Measurements from ENCODE around the gene NADSYN1.

The NADSYN1 gene

DNA sequence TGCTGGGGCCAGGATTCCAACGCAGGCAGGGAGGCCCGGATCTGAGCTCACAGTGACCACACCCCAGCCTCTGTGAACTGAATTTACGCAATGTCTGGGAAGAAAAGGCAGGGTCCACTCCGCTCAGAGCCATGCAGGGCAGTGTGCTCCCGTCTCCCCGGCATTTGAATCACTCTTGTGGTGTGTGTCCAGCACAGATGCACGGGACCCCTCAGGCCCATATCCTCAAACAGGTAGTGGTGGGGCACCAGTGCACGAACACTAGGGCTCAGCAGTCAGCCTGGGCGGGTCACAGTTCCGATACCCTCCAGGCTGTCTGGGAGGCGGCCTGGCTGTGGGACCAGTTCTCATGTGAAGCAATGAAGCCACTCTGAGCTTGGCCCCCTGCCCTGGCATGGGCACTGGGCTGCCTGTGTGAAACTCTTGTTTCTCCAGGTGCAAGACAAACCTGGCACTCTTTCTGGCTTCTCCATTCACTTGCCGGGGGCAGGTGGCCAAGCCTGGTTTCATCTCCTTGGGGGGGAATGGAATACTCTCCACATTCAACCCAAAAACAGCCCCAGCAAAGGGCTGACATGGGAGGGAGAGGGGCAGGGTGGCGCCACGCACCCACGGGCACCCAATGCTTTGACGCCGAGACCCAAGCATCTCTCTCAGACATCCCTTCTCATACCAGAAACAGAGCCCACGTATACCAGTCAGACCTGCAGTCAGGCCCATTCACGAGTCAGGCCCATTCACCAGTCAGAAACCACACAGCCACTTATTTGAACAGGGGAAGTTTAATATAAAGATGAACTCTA is 19.2 kb upstream of the NADSYN1 start:
- DNase-seq, result no peak

DNA sequence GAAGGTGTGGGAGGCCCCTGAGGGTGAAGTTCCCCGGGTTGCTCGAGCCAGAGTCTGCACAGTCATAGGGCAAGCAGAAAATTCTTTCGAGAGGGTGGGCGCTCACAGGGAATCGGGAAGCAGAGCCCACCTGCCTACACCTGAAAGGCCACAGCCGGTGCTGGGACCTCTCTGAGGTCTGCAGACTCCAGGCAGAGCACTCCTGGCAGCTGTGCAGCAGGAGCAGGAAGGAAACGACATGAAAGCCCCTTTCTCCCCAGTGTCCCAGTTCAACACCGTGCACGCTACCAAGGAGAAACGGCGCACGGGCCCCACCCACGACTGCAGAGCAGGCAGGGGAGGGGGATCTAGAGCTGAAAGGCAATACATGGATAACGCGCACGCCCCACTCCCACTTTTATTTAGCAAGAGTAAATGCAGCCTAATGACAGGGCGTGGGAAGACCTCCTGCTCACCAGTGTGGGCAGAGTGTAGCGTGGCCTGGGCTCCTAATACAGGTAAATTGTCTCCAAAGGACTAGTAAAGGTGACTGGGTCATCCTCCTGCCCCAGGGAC is 18.4 kb upstream of the NADSYN1 start:
- no peak for DNase-seq

DNA sequence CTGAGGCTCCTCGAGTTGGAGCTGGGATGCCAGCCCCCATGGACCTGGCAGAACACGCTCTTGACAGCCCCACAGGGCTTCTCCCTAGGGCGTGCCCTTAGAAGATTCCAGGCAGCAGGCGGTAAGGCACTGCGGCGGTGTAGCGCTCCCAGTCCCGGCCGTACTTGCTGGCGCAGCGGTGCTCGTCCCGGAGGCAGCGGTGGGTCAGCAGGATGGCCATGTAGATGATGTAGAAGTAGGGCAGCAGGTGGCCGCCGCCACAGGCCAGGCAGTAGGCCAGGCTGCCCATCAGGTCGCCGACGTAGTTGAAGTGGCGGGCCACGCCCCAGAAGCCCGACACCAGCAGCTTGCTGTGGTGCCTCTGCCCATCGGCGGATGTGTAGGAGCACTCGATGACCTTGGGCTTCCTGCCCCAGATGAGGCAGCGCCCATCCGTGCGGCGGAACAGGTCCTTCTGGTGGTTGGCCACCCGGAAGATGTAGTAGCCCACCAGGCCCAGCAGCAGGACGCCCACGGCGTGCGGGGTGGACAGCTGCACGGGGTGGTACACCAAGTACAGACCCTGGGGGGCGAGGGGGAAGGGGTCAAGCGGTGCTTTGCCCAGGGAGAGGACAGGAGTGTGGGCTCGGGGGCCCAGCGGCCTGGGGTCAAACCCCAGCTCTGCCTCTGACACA is 17.6 kb upstream of the NADSYN1 start:
- DNase-seq, result no peak

DNA sequence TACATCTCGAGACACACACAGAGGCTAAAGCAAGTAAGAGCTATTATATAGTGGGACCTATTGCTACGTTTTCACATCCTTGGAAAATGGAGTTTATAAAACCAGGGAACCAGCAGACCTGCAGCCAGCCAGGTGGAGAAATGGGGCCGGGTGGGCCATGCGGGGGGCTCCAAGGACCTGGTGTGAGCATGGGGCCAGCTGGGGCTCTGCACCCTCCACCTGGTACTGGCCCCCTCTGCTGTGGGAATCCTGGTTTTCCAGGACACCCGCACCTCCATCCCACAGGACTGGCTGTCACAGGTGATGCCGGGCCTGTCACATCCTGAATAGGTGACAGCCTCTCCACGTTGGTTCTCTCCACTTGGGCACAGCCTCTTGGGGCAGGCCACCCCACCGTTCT is 16.1 kb upstream of the NADSYN1 start:
- DNase-seq, result no peak

DNA sequence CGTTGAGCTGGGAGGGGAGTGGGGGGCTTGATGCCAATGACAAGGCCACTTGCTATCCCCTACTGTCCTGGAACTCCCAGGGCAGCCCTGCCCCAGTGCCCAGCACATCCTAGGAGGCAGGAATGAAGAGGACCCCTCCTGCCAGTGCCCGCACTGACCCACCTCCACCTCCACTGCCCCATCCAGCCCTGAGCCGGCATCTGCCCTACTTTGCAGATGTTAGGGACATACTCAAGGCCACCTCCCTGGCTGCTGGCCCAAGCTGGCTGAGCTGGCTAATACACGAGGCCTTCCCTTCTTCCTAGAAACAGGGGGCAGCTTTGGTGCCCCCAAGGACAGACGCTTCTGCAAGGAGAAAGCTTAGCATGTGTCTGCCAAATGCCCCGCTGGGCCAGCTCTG is 15.6 kb upstream of the NADSYN1 start:
- DNase-seq, result no peak

DNA sequence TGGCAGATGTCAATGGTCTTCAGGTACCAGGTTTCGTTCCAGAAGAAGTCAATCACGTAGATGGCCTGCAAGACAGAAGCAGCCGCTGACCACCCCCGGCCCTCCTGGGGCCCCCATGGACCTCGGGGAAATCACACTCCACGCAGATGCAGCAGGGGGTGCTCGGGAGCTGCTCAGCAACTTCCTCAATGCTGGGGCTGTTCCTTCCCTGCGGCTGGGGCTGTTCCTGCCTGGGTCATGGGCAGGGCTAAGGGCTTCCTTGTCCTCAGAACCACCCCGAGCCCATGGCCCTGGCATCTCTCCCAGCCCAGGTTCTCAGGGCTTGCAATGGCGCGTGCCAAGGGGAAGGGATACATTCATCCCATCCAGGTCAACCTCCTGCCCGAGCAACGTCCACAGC is 15.1 kb upstream of the NADSYN1 start:
- no peak for DNase-seq

DNA sequence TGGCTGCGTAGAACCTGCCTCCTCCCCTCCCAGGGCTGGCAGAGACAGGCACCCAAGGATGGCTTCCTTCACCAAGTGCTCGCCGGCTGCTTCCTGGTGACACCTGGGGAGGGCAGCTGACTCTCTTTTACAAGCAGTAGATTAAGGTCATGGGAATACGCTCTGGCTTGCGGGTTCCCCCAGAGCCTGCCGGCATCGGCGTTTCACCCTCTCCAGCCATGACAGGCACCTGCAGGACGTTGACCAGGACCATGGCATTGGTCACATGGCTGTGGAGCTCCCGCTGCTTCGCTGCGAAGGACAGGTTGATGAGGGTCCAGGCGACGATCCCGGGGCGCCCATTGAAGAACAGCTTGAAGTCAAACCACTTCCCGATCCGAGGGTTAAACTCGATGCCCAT is 14.4 kb upstream of the NADSYN1 start:
- no peak for DNase-seq

DNA sequence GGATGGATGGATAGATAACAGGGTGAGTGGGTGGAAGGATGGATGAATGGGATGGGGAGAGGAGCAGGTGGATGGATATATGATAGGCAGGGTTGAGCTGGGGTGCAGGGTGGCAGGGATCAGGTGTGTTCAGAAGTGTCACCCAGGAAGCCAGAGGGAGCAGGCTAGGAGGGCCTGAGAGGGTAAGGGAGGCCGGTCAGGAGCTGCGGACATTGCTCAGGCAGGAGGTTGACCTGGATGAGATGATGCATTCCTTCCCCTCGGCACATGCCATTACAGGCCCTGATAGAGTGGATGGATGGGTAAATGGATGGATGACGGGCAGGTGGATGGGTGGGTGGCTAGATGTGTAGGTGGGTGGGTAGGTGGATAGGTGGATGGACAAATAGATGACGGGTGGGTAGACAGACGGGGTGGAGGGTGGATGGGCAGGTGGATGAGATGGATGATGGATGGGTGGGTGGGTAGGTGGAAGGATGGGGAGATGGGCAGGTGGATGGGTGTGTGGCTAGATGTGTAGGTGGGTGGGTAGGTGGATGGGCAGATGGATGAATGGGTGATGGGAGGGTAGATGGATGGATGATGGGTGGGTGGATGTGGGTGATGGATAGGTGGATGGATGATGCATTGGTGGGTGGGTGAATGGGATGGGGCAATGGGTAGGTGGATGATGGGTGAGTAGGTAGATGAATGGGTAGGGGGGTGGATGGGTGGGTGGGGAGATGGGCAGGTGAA is 12.8 kb upstream of the NADSYN1 start:
- no peak for DNase-seq

DNA sequence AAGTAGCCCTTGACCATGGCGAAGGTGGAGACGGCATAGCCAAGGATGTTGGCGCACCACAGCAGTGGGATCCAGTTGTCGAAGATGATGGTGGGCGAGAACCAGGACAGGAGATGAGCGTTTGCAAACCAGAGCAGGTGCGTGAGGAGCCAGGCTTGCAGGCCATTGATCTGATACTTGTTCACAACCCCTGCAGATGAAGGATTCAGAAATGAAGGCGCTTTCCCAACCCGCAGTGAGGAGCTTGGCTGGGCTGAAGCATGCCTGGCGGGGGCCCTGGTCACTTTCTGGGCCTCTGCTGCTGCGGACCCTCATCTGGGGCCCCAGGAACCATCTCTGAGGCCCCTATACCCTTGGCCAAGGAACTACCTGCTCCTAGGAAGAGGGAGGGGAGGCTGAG is 11.8 kb upstream of the NADSYN1 start:
- no peak for DNase-seq

DNA sequence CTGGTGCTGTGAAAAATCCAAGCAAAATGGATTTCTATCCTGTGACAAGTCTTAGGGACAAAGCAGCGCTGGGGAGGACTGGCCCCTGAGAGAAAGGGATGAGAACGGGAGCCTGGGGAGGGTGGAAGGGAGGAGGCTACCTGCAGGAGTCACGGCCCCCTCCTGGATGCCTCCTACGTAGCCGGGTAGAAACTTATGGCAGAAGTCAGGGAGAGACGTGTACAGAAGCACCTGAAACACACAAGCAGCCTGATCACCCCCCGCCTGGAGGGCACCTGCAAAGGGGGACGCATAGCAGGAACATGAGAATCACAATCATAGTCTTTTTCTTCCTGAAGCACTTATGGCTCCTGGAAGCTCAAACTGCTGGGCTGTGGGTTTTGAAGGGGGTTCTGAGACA is 10.9 kb upstream of the NADSYN1 start:
- DNase-seq, result no peak

DNA sequence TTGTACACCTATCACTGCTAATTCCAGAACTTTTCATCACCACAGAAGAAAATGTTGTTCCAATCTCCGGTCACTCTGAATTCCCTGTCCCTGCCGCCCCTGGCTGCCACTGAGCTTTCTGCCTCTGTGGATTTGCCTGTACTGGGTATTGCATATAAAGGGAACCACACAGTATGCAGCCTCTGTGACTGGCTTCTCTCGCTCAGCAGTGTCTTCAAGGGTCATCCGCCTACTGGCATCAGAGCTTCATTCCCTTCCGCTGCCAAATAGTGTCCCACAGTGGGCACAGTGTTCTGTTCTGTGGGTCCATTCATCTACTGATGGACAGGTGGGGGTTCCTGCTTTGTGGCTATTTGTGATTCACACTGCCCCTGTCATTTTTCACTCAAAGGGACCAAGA is 10.1 kb upstream of the NADSYN1 start:
- DNase-seq, result no peak

DNA sequence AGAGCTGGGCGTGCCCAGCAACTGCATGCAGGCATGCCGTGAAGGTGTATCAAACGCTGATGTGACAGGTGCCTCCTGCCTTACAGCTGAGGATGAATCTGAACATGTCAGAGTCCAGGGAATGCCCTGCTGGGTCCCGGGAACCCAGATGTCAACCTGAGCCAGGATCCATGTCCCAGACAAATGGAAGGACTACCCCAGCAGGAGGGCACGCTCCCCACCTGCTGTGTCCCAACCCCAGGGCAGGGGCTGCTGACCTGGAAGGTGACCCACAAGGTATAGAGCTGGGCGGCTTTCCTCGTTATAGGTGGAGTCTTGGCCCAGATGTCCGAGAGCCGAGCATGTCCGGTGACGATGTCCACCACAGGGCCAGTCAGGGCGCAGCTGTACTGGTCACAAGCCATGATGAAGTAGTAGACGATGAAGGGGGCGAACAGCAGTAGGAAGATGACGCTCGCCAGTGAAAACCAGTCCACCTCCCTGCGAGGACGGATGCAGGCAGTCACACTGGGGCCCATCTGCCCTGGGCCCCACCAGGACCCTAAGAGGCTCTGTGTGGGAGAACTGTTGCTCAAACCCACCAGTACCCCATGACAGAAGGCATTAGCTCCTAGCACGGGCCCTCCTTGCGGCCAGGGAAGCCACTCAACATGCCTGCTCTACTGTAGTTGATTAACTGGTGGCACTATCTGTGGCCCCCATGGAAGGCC is 9.1 kb upstream of the NADSYN1 start:
- no peak for DNase-seq

DNA sequence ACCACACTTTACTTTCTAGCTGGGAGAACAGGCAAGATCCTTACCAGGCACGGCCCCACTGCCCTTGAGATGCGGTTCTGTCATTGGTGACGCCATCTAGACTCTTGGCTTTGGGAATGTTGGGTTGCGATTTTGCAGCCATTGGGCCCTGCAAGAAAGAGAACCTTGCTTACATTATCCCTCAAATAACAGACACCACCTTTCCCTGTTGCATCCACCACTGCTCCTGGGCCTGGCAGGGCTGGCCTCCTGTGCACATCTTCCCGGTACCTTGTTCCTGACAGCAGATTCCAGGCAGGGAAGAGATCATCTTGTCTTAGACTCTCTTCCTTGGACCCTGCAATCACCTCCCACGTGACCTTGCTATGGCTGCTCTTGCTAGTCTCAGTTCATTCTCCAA is 8.2 kb upstream of the NADSYN1 start:
- no peak for DNase-seq

DNA sequence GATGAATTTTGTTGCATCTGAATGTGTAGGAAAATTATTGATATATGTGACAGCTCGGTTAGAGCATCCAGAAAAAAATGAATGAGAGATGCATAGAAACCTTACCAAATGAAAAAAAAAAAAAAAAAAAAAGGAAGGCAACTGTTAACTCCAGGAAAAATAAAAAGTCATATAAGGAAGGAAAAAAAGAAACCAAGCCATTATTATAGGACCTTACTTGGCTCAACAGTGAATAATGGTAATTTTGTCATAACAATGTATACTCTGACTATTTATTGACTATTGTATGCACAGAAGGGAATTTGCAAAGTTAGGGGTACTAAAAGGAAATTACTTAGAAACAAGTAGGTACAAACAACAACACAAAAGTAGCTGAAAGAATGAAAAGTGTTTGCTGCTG is 6.9 kb upstream of the NADSYN1 start:
- DNase-seq, result no peak

DNA sequence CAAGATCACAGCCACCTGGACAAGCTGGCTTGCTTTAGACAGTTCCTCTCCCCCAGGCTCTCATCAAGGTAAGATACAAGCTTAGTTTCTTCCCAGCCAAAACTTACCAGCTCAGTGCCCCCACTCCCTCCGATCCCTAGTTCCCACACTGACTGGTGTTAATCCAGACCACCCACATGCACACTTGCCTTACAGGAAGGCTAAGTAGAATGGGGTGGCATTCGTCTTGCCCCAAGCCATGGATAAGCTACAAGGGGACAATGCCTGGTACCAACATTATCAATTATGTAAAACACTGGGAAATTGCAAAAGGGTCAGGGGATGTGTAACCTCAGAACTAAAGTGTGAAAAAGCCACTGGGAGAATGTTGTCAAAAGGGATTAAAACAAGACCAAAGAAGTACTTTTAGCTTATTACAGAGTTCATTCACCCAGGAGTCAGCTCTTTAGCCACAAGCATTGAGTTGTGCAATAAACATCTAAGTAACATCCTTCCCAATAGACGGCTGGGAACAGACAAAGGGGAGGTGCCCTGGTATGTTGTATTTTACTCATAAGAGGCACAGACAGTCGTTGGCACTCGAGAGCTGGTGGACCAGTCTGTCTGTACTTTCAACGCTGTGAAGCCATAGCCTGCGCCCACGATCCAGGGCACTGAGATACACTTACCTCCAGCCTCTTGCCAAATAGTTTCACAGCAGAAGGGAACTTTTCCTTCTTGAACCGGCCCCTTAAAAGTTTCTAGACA is 5.9 kb upstream of the NADSYN1 start:
- no peak for DNase-seq

DNA sequence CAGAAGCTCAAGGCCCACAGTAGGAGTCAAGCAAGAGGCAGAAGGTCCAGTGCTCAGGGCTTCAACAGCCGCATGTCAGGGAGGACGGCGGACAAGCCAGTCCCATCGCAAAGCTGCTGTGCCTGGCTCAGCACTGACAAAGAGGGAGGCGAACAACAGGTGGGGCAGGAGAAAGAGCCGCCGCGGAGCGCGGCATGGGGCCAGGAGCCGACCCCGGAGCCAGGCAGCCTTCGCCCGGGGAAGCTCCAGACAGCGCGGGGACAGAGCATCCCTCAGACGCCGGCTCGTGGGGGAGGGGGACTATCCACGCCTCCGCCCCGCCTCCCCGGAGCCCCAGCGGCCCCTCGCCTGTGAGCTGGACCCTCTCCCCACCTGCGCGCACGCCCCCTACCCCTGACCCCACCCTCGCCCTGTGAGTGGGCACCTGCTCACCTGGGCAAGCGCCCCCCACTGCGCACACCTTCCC is 5.2 kb upstream of the NADSYN1 start:
- DNase-seq, result peak; percentile 56

DNA sequence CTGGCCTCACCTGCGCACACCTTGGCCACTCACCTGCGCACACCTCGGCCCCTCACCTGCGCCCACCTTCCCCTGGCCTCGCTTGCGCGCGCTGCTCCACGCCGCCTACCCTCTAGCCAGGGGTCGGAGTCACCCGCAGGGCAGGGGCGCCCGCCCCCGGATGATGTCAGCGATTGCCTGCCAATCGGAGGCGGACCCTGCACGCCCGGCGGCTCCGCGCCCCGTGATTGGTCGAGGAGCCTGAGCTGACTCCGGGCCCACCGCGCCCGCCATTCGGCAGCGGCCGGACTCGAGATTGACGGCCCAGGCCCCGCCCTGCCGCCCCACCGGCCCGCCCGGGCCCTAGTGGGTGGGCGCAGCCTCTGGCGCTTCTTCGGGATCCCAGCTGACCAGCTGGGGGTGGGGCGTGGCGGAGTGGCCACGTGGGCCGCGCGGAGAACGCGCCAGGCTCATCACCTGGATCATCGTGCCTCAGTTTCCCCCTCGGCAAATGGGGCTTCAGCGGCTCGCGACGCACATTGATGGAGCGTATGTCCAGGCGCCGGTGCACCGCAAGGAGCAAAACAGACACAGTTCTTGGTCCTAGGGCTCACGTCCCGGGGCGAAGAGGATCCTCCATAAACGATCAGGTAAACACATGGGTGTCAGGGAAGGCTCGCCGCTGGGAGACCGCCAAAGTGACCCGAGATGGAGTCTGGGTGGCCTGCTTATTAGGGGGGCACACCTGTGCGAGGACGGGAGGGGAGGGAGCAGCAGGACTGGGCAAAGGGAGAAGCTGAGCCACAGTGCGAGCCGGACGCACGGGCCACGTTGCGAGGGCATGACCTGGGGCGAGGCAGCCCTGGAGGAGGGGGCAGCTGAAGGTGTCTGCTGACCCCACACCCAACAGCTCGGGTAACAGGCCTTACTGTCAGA is 4.5 kb upstream of the NADSYN1 start, which contains the start of gene DHCR7:
Gene DHCR7, minus strand, starts transcription at position 137 of the 915 bp plus-strand sequence. CDS start 3,441 bp downstream, outside the sequence.
- peak; percentile 95 for DNase-seq

DNA sequence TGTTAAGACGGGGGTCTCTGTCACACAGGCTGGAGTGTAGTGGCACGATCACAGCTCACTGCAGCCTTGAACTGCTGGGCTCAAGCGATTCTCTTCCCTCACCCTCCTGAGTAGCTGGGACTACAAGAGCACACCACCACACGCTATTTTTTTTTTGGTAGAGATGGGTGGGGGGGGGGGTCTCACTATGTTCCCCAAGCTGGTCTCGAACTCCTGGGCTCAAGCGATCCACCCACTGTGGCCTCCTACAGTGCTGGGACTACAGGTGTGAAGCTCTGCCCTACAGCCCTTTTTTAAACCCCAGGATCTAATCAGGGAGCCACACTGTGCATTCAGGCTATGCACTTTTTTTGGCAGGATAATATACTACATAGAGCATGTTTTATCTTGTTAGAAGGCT is 3.4 kb upstream of the NADSYN1 start:
- DNase-seq, result no peak

DNA sequence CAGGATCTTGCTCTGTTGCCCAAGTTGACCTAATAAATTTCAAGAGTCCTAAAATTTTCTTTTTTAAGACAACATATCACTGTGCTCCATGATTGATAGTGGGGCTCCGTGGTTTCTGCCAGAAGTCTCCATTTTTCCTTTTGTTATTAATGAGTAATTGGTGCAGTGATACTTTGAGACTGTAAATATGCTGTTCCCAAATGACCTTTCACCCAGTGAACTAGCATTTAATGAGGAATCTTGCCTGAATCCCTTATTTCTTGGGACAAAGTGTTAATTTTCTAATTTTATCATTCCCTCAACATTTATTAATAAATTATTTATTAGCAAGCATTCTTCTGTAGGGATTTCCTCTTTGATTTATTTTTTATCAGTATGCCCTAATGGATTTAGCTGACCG is 2.5 kb upstream of the NADSYN1 start:
- DNase-seq, result no peak

DNA sequence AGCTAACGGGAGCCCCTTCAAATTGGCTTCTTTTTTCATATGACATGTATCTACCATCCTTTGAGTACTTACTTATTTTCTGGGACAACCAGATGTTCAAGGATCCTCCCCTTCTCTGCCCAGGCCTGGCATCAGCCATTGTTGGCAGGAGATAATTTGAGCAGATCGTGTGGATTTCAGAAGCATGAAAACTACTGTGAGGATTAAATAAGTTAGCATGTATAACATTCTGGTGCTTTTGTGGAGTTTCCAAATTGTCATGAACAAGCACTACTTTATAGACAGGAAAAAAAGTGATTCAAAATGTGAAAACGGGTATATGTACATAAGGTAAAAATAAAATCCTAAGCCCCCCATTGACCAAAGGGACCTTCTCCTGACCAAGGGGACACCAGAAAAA is 2.1 kb upstream of the NADSYN1 start:
- no peak for DNase-seq

Measured in right forelimb (tissue), 1 donor.